Activated CD8-positive, alpha-beta T cell treated with anti-CD3 and anti-CD28 coated beads, Interleukin-2, amount 10 ng/mL, durations not matched to agents 7 days and 5 days (primary cell): ENCODE results near the gene TAF6. TPM values are rescaled to one million over a fixed set of nuclear protein-coding genes. Genes with fewer than 3 reads are reported as not detected.

ENCODE experiments used
- ATAC-seq: fragments of 150-1000 bp; cut with Tn5 transposase; one replicate; pipeline ENCODE4 v1.10.0; 2021; ENCODE audit warnings: moderate library complexity
- CTCF ChIA-PET: fragments of 350-600 bp; sonication (Branson Sonifier 250); formaldehyde crosslinking; loops from one replicate; lab custom pipeline; 2021; ENCODE audit warnings: antibody characterized with exemption; lab: Charles Lee
- POLR2A ChIA-PET: fragments of 350-600 bp; sonication (Branson Sonifier 250); formaldehyde crosslinking; loops from one replicate; lab custom pipeline; 2021; ENCODE audit warnings: antibody characterized with exemption; lab: Charles Lee
- DNase-seq: peaks from one replicate; pipeline ENCODE4 v3.0.0-alpha.2; 2020
- H3K27ac Mint-ChIP-seq: one replicate; pipeline ENCODE4 v1.8.0; 2021; ENCODE audit warnings: mild to moderate bottlenecking, mixed read lengths
- H3K27me3 Mint-ChIP-seq: one replicate; pipeline ENCODE4 v1.8.0; 2021; ENCODE audit warnings: low read depth, mixed read lengths
- H3K36me3 Mint-ChIP-seq: one replicate; pipeline ENCODE4 v1.8.0; 2021; ENCODE audit warnings: low read depth, mixed read lengths
- H3K4me1 Mint-ChIP-seq: one replicate; pipeline ENCODE4 v1.8.0; 2021; ENCODE audit warnings: low read depth, mixed read lengths
- H3K4me3 Mint-ChIP-seq: one replicate; pipeline ENCODE4 v1.8.0; 2021; ENCODE audit warnings: mild to moderate bottlenecking, mixed read lengths
- H3K9me3 Mint-ChIP-seq: one replicate; pipeline ENCODE4 v1.8.0; 2022; ENCODE audit warnings: mixed read lengths; ENCODE audit not compliant: insufficient read depth
- microRNA-seq: library from miRNA; unstranded; fragments of <30 nt; microRNA quantifications from one replicate; pipeline ENCODE4 v1.2.0, GENCODE V29; 2022
- total RNA-seq, 2 experiments: library from RNA; stranded (reverse); gene quantifications; one replicate each; pipeline ENCODE4 v1.2.3, GENCODE V29; 2021

TAF6 gene
- total RNA-seq, 2 experiments from 2014 or later = 74.6 to 81.0 TPM

DNA sequence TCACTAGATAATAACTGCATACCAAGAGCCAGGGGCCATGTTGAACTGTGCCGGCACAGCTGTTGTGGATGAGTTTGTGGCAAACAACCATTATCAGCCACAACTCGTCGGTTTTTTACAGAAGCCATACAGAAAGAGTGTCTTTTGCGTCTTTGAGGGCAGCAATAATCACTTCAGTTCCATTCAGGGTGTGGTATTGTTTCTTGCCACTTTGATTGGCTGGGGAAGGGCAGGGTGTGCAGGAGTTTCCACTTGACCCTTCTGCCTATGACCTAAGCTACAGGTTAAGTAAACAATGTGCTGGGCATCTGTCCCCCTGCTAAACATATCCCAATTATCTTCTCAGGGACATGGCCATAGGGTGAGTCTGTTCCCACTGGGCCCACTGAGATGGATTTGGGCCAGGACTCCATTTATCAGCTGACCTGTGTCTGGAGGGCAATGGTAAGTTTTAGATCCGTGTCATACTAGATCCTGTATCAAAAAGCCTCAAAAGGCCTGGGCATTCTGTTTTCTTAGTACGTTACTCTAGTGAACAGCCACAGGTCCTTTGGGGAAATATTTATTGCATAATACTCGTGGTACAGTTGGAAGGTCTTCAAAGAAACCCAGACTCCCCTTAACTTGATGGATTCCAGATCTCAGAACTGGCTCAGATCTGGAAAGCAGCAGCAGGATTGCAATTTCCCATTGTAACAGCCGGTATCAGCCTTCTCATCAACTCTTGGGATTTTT, 53.5 kb downstream of the TAF6 start:
- CTCF ChIA-PET = no interaction called here
- Mint-ChIP-seq H3K27me3 (no peaks in the 10 kb centered on the region), H3K4me1 (no peaks in the 10 kb centered on the region), H3K9me3 (peaks cover 5% of the 10 kb centered on the region), H3K27ac (no peak overlapping the region), H3K4me3 (no peak overlapping the region), H3K36me3 (peaks cover 42% of the 10 kb centered on the region)
- no peak for ATAC-seq
- POLR2A ChIA-PET = no interaction called here
- no peak for DNase-seq

DNA sequence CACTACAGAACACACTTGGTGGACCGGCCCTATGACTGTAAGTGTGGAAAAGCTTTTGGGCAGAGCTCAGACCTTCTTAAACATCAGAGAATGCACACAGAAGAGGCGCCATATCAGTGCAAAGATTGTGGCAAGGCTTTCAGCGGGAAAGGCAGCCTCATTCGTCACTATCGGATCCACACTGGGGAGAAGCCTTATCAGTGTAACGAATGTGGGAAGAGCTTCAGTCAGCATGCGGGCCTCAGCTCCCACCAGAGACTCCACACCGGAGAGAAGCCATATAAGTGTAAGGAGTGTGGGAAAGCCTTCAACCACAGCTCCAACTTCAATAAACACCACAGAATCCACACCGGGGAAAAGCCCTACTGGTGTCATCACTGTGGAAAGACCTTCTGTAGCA, 55.0 kb downstream of the TAF6 start:
- H3K27me3 Mint-ChIP-seq = no peaks in the 10 kb centered on the region
- no peak overlapping the region for H3K27ac Mint-ChIP-seq
- H3K4me3 Mint-ChIP-seq = no peak overlapping the region
- peaks cover 35% of the 10 kb centered on the region for H3K36me3 Mint-ChIP-seq
- H3K4me1 Mint-ChIP-seq = no peaks in the 10 kb centered on the region
- ChIA-PET CTCF (interaction anchor here (0.8 to 1.1 kb wide), 2 partner anchors 11 to 151 kb away, joined by 3 read pairs; no protein-coding TSS in a partner anchor), POLR2A (interaction anchor here (1.6 kb wide), 1 partner anchor 9 kb away, joined by 5 read pairs; no protein-coding TSS in a partner anchor)
- H3K9me3 Mint-ChIP-seq = no peaks in the 10 kb centered on the region
- DNase-seq (no peak), ATAC-seq (no peak)

DNA sequence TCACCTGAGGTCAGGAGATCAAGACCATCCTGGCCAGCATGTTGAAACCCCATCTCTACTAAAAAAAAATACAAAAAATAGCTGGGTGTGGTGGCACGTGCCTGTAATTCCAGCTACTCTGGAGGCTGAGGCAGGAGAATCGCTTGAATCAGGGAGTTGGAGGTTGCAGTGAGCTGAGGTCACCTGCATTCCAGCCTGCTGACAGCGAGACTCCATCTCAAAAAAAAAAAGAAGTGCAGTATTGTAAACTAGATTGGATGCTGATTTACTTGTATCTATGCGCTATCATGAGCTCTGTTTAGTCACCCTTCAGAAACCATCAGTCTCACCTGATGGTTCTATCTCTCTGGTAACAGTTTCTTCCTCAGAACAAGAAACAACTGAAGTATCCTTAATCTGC, 55.8 kb downstream of the TAF6 start:
- Mint-ChIP-seq H3K27ac (no peak overlapping the region), H3K4me1 (no peaks in the 10 kb centered on the region), H3K9me3 (no peaks in the 10 kb centered on the region), H3K4me3 (no peak overlapping the region), H3K27me3 (no peaks in the 10 kb centered on the region), H3K36me3 (peaks cover 40% of the 10 kb centered on the region)
- ChIA-PET CTCF (interaction anchor here (1.1 kb wide), 1 partner anchor 10 kb away, joined by 3 read pairs; no protein-coding TSS in a partner anchor), POLR2A (interaction anchor here (0.6 to 1.6 kb wide), 2 partner anchors 9 to 144 kb away, joined by 3 to 5 read pairs; no protein-coding TSS in a partner anchor)
- ATAC-seq (no peak), DNase-seq (no peak)

DNA sequence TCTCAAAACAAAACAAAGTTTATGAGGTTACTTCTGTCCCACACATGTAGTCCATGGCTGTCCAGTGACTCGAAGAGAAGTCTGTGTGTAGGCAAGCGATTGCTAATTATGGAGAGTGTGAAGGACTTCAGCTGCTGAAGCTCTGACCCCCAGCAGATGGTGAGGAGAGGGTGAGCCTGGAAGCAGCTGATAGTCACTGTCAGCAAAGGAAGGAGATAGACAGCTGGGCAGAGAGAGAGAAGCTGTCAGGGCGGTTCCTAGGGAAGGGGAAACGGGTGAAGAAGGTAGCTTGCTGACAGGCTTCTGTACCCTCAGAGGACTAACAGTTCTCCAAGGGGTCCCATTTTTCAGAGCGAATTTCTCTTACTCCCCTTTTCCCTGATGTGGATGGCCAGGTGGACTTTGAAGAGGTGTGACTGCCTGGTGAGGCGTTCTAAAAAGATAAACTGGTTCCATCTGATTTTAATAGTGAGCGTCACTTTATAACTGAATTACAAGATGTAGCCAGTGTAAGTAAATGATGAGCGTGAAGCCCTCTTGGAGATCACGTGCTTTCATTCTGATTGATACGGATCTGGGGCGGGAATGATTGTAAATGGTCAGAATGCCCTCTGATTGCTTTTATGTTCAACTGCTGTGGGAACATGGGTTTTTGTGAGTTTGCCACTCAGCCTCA, 57.5 kb downstream of the TAF6 start:
- ChIA-PET POLR2A (no interaction called here), CTCF (interaction anchor here (1.0 to 1.3 kb wide), 2 partner anchors 14 to 20 kb away, joined by 3 to 4 read pairs; no protein-coding TSS in a partner anchor)
- Mint-ChIP-seq H3K27me3 (no peaks in the 10 kb centered on the region), H3K4me1 (no peaks in the 10 kb centered on the region), H3K27ac (no peak overlapping the region), H3K9me3 (no peaks in the 10 kb centered on the region), H3K4me3 (no peak overlapping the region), H3K36me3 (peaks cover 36% of the 10 kb centered on the region)
- DNase-seq = no peak
- ATAC-seq = no peak

DNA sequence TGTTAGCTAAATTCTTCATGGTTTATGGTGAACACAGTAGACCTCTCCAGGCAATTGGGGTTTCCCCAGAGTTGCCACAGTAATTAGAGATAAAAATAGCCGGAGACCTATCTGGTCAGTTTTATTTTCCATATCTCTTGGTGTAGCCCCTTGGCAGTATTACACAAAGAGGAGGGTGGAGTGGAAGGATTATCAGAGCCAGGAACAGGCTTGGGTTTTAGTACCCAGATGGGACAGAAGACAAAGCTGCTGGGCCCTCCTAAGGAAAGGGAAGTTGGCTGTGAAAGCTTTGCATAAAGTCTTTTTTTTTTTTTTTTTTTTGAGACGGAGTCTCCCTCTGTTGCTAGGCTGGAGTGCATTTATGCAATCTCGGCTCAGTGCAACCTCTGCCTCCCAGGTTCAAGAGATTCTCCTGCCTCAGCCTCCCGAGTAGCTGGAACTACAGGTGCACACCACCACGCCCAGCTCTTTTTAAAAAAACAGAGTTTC, 59.9 kb downstream of the TAF6 start:
- no peak for ATAC-seq
- ChIA-PET POLR2A (no interaction called here), CTCF (interaction anchor here (1.7 kb wide), 1 partner anchor 69 kb away, joined by 5 read pairs; no protein-coding TSS in a partner anchor)

More for the DNA sequence above, 59.9 kb downstream of the TAF6 start:
- Mint-ChIP-seq H3K9me3 (no peaks in the 10 kb centered on the region), H3K36me3 (peaks cover 28% of the 10 kb centered on the region), H3K4me3 (no peak overlapping the region), H3K27me3 (no peaks in the 10 kb centered on the region), H3K27ac (no peak overlapping the region), H3K4me1 (no peaks in the 10 kb centered on the region)
- DNase-seq = no peak

Small RNAs within 50 kb of the gene (microRNA-seq; reads per million reads assigned to microRNA genes)
- gene MIR106B (5,108 reads per million, percentile 92 among the genes with 10 or more reads in this experiment), gene MIR25 (1,324 reads per million, percentile 83 among the genes with 10 or more reads in this experiment), gene MIR4658 (not detected), gene MIR93 (28,014 reads per million, percentile 97 among the genes with 10 or more reads in this experiment)

Other genes with a start within 250 kb of the TAF6 start
- under 1 TPM; 0.42 to 0.60 TPM for gene OR2AE1, start 242.3 kb downstream of the TAF6 start, total RNA-seq
- gene TRIM4, start 199.8 kb downstream of the TAF6 start, total RNA-seq = 10 to 100 TPM; 26.7 to 28.0 TPM
- under 1 TPM in 1 of 2 experiments, not detected in 1; 0.21 TPM for gene GJC3, start 189.7 kb downstream of the TAF6 start, total RNA-seq
- not detected for gene AZGP1, start 143.3 kb downstream of the TAF6 start, total RNA-seq
- gene ZKSCAN1, start 103.8 kb downstream of the TAF6 start, total RNA-seq = 10 to 100 TPM; 50.4 to 54.5 TPM
- gene ZSCAN21, start 69.6 kb downstream of the TAF6 start, total RNA-seq = 1 to 10 TPM; 5.8 to 7.5 TPM
- 10 to 100 TPM; 20.9 to 21.8 TPM for gene ZNF3, start 37.6 kb downstream of the TAF6 start, total RNA-seq
- gene COPS6, start 30.4 kb downstream of the TAF6 start, total RNA-seq = 10 to 100 TPM; 74.0 to 78.3 TPM
- 100 to 1,000 TPM; 364 to 375 TPM for gene MCM7, start 18.0 kb downstream of the TAF6 start, total RNA-seq
- gene AP4M1, start 17.7 kb downstream of the TAF6 start, total RNA-seq = 10 to 100 TPM; 10.8 to 13.0 TPM
- gene CNPY4, start 276 bp upstream of the TAF6 start, total RNA-seq = 10 to 100 TPM; 32.4 to 35.5 TPM
- 1 to 10 TPM; 4.3 to 5.7 TPM for gene MBLAC1, start 7.6 kb upstream of the TAF6 start, total RNA-seq
- 100 to 1,000 TPM; 134 to 143 TPM for gene LAMTOR4, start 29.6 kb upstream of the TAF6 start, total RNA-seq
- 10 to 100 TPM; 42.7 to 44.0 TPM for gene TRAPPC14, start 39.4 kb upstream of the TAF6 start, total RNA-seq
- gene GAL3ST4, start 49.3 kb upstream of the TAF6 start, total RNA-seq = 1 to 10 TPM; 2.8 to 3.5 TPM
- 1 to 10 TPM; 8.1 to 8.2 TPM for gene GPC2, start 58.0 kb upstream of the TAF6 start, total RNA-seq
- 10 to 100 TPM; 16.5 to 20.6 TPM for gene STAG3, start 58.6 kb upstream of the TAF6 start, total RNA-seq
- gene PVRIG, start 100.6 kb upstream of the TAF6 start, total RNA-seq = 10 to 100 TPM; 61.6 to 64.8 TPM
- gene SPDYE3, start 188.3 kb upstream of the TAF6 start, total RNA-seq = not detected
- 10 to 100 TPM; 75.7 to 77.2 TPM for gene PILRB, start 238.8 kb upstream of the TAF6 start, total RNA-seq